ENCODE results near the gene CADM4. TPM values are rescaled to one million over a fixed set of nuclear protein-coding genes. Genes with fewer than 3 reads are reported as not detected.

The CADM4 gene
- total and polyA plus RNA-seq, 9 of the 15 experiments (the other 6 are each of a cell fraction or from before 2014, with no cell fraction given): 0.03 to 4.6 (median 1.3) TPM

GRCh38 chr19:43634872-43635560 lies 4.6 kb downstream of the CADM4 start (continued):
- peak; percentile 10; the same call in 1 of the 2 replicates for TF ChIP-seq VEZF1 (CRISPR knock-in tag; IDR thresholded peaks at IDR 0.05)
- TF ChIP-seq NFE2 (IDR thresholded peaks at IDR 0.05; ENCODE audit: low read depth): 0 out of 2 replicates have a peak, but pooled peaks have one; percentile 32
- TF ChIP-seq NEUROD1 (IDR thresholded peaks at IDR 0.05; ENCODE audit: borderline replicate concordance, low read depth, low read length, partially characterized antibody): no peak
- no peak for TF ChIP-seq NR1H2 (CRISPR knock-in tag; IDR thresholded peaks at IDR 0.05)
- TF ChIP-seq SOX6 (IDR thresholded peaks at IDR 0.05): no peak
- TF ChIP-seq ZNF143 (CRISPR knock-in tag; IDR thresholded peaks at IDR 0.05): no peak
- peak; percentile 52 for TF ChIP-seq MAFK (IDR thresholded peaks at IDR 0.05; ENCODE audit: low read length)
- TF ChIP-seq ZBTB7A (IDR thresholded peaks at IDR 0.05; ENCODE audit: borderline replicate concordance, control insufficient read depth, low read depth, low read length): peak; percentile 58; the same call in 1 of the 2 replicates
- TF ChIP-seq HMBOX1 (IDR thresholded peaks at IDR 0.05): no peak
- TF ChIP-seq RFX1 (IDR thresholded peaks at IDR 0.05): no peak; the same call in 1 of the 2 replicates
- no peak for TF ChIP-seq FOXA3 (CRISPR knock-in tag; conservative IDR thresholded peaks at IDR 0.05 in 1 of 2, IDR thresholded peaks at IDR 0.05 in 1 of 2)
- no peak for TF ChIP-seq ZFX (CRISPR knock-in tag; IDR thresholded peaks at IDR 0.05)
- no peak for TF ChIP-seq MCM2 (IDR thresholded peaks at IDR 0.05; ENCODE audit: low read depth)
- TF ChIP-seq ETV5 (CRISPR knock-in tag; IDR thresholded peaks at IDR 0.05; ENCODE audit: low read depth): no peak
- TF ChIP-seq TCF7L2 (IDR thresholded peaks at IDR 0.05; ENCODE audit: low read depth, low read length): peak; percentile 65; the same call in 1 of the 2 replicates
- no peak for TF ChIP-seq FOXJ2 (tag; IDR thresholded peaks at IDR 0.05)
- no peak for TF ChIP-seq FUS (optimal IDR thresholded peaks at IDR 0.05; ENCODE audit: low read depth, low read length)
- TF ChIP-seq ZC3H4 (CRISPR knock-in tag; IDR thresholded peaks at IDR 0.05; ENCODE audit: borderline replicate concordance): no peak
- TF ChIP-seq SNRNP70 (optimal IDR thresholded peaks at IDR 0.05; ENCODE audit: low read depth, low read length): no peak
- TF ChIP-seq ZNF263 (CRISPR knock-in tag; IDR thresholded peaks at IDR 0.05; ENCODE audit: borderline replicate concordance): no peak
- TF ChIP-seq CTBP1 (IDR thresholded peaks at IDR 0.05; ENCODE audit: borderline replicate concordance): no peak
- no peak for TF ChIP-seq RBM39 (optimal IDR thresholded peaks at IDR 0.05; ENCODE audit: low read depth, low read length)
